Omental fat pad (tissue), 4 donors: ENCODE measurements around the gene ATP6V0A1. TPM values are rescaled to one million over a fixed set of nuclear protein-coding genes. Genes with fewer than 3 reads are reported as not detected.

Source experiments
- ATAC-seq: fragments of 150-250 bp; one replicate; pipeline ENCODE4 v1.9.1; 2016; ENCODE audit warnings: mild to moderate bottlenecking, moderate library complexity; ENCODE audit not compliant: low FRiP score
- DNase-seq: peaks from one replicate; pipeline ENCODE4 v3.0.0-alpha.2; 2019; ENCODE audit warnings: low spot score
- CTCF ChIP-seq, 3 donors: fragments of 450-650 bp; IDR thresholded peaks; one replicate each; pipeline ENCODE4 v1.5.1; 2016 to 2017; ENCODE audit warnings: antibody characterized with exemption in 3 of 3, mild to moderate bottlenecking in 3 of 3, moderate library complexity in 2 of 3
- small RNA-seq: library from RNA; depleted of rRNA; stranded (forward); fragments of <200 nt; gene quantifications from one replicate; pipeline ENCODE3, GENCODE V24; 2016
- total RNA-seq, 4 donors: library from RNA; depleted of rRNA; stranded (reverse); fragments of >200 nt; gene quantifications; one replicate each; pipeline ENCODE4 v1.1.0, GENCODE V29; 2016

Gene ATP6V0A1
- total RNA-seq, 4 donors from 2014 or later: 76.7 to 106 (median 89.2) TPM

GRCh38 chr17:42568341-42569111 is 109.8 kb downstream of the ATP6V0A1 start:
- ATAC-seq: no peak
- no peak for DNase-seq
- TF ChIP-seq CTCF (IDR thresholded peaks at IDR 0.05): no peak

- TF ChIP-seq CTCF (IDR thresholded peaks at IDR 0.05): no peak
- ATAC-seq (no peak), DNase-seq (no peak)
Observed at GRCh38 chr17:42571435-42572225, 113.0 kb downstream of the ATP6V0A1 start.

Small RNAs within 50 kb of the gene (small RNA-seq; reads per million reads assigned to genes)
- not detected for gene MIR548AT
- not detected for gene RNU7-97P

Other genes with a start within 250 kb of the ATP6V0A1 start
- 100 to 1,000 TPM in 2 of 4 donors, 10 to 100 TPM in 2; 66.6 to 130 (median 111) TPM for gene STAT5B, start 182.5 kb upstream of the ATP6V0A1 start, total RNA-seq
- 100 to 1,000 TPM; 151 to 200 (median 171) TPM for gene STAT5A, start 170.4 kb upstream of the ATP6V0A1 start, total RNA-seq
- gene STAT3, start 70.4 kb upstream of the ATP6V0A1 start, total RNA-seq: 100 to 1,000 TPM; 214 to 433 (median 280) TPM
- 100 to 1,000 TPM; 479 to 598 (median 526) TPM for gene CAVIN1, start 35.6 kb upstream of the ATP6V0A1 start, total RNA-seq
- gene NAGLU, start 77.4 kb downstream of the ATP6V0A1 start, total RNA-seq: 10 to 100 TPM; 48.5 to 80.9 (median 57.3) TPM
- 1 to 10 TPM; 1.6 to 8.7 (median 3.4) TPM for gene HSD17B1, start 94.0 kb downstream of the ATP6V0A1 start, total RNA-seq
- 10 to 100 TPM; 21.8 to 33.5 (median 26.2) TPM for gene COASY, start 103.3 kb downstream of the ATP6V0A1 start, total RNA-seq
- gene MLX, start 108.2 kb downstream of the ATP6V0A1 start, total RNA-seq: 10 to 100 TPM; 41.8 to 53.0 (median 50.3) TPM
- gene PSMC3IP, start 118.9 kb downstream of the ATP6V0A1 start, total RNA-seq: 1 to 10 TPM; 1.7 to 4.7 (median 3.3) TPM
- 10 to 100 TPM; 37.0 to 70.3 (median 55.5) TPM for gene RETREG3, start 150.5 kb downstream of the ATP6V0A1 start, total RNA-seq
- gene TUBG1, start 150.8 kb downstream of the ATP6V0A1 start, total RNA-seq: 10 to 100 TPM; 19.8 to 45.8 (median 27.1) TPM
- 10 to 100 TPM; 16.5 to 27.9 (median 20.0) TPM for gene TUBG2, start 200.4 kb downstream of the ATP6V0A1 start, total RNA-seq
- 10 to 100 TPM in 3 of 4 donors, 1 to 10 TPM in 1; 3.8 to 29.6 (median 12.1) TPM for gene PLEKHH3, start 218.1 kb downstream of the ATP6V0A1 start, total RNA-seq
- gene CCR10, start 223.0 kb downstream of the ATP6V0A1 start, total RNA-seq: 1 to 10 TPM in 3 of 4 donors, not detected in 1; 1.3 to 3.0 (median 1.9) TPM
- 1 to 10 TPM; 1.8 to 9.0 (median 4.2) TPM for gene CNTNAP1, start 223.7 kb downstream of the ATP6V0A1 start, total RNA-seq